Measurements from ENCODE around the gene UNC13C. TPM values are rescaled to one million over a fixed set of nuclear protein-coding genes. Genes with fewer than 3 reads are reported as not detected.

The UNC13C gene
- total and polyA plus RNA-seq, 2 donors (not counting 3 experiments of a cell fraction or from before 2014, with no cell fraction given): not detected

- H3K4me3 ChIP-seq (replicated peaks in 1 of 3; ENCODE audit: insufficient read depth in 1 of 3, low read depth in 1 of 3, low read length in 3 of 3): no peak overlapping the region
- no peaks in the 10 kb centered on the region for H3K36me3 ChIP-seq (ENCODE audit: control insufficient read depth in 2 of 2, extremely low read depth in 1 of 2, insufficient read depth in 2 of 2, low read length in 2 of 2)
- H3K9ac ChIP-seq (replicated peaks; ENCODE audit: extremely low read depth, insufficient read depth, low read length): no peak overlapping the region
- H3K9me3 ChIP-seq (replicated peaks; ENCODE audit: control insufficient read depth, insufficient read depth, low read length): no peaks in the 10 kb centered on the region
- no TSS peak for BruUV-seq (replicated peaks)
- H3K4me1 ChIP-seq (ENCODE audit: control insufficient read depth, extremely low read depth, insufficient read depth, low read length): no peaks in the 10 kb centered on the region
- H3K9me1 ChIP-seq (replicated peaks; ENCODE audit: control insufficient read depth, extremely low read depth, insufficient read depth, low read length): no peaks in the 10 kb centered on the region
- no peaks in the 10 kb centered on the region for H4K20me1 ChIP-seq (replicated peaks; ENCODE audit: control insufficient read depth, extremely low read depth, insufficient read depth, low read length)
- CTCF ChIA-PET: no interaction called here
- FAIRE-seq (no peak), DNase-seq (ENCODE audit: low read depth, low spot score) (no peak)
- dilution Hi-C loops (cut with MboI; ENCODE audit: extremely low pct_ligation_motif_present, low sequenced_read_pairs): no loop called here
- H2AFZ ChIP-seq (ENCODE audit: low read depth, low read length): no peak overlapping the region
- H3K79me2 ChIP-seq (ENCODE audit: control insufficient read depth, insufficient read depth, low read length): no peaks in the 10 kb centered on the region
- intact Hi-C loops (cut with micrococcal nuclease): no loop called here
- H3K4me2 ChIP-seq (ENCODE audit: insufficient read depth, low read length): no peak overlapping the region
- POLR2A ChIA-PET: no interaction called here
- no peak for TF ChIP-seq POLR2AphosphoS5 (IDR thresholded peaks at IDR 0.05; ENCODE audit: insufficient read depth, low read depth, low read length)
- no peak for TF ChIP-seq EZH2 (IDR thresholded peaks at IDR 0.05; ENCODE audit: borderline replicate concordance, low read depth, low read length, severe bottlenecking)
- no peak for TF ChIP-seq GATA2 (IDR thresholded peaks at IDR 0.05; ENCODE audit: insufficient read depth, insufficient read length, low read depth, low read length)
- TF ChIP-seq FOS (IDR thresholded peaks at IDR 0.05; ENCODE audit: borderline replicate concordance, insufficient read depth, low read length): no peak
- TF ChIP-seq JUN (IDR thresholded peaks at IDR 0.05; ENCODE audit: borderline replicate concordance, insufficient read depth, insufficient read length, low read depth): no peak
- no peak for TF ChIP-seq POLR2A (IDR thresholded peaks at IDR 0.05; ENCODE audit: low read depth, low read length)
- H3K27me3 ChIP-seq (ENCODE audit: control insufficient read depth in 2 of 2, insufficient read depth in 2 of 2, low read length in 2 of 2): no peaks in the 10 kb centered on the region
- no peak overlapping the region for H3K27ac ChIP-seq (ENCODE audit: insufficient read depth, low read depth, low read length)
These were observed 22.8 kb upstream of the UNC13C start for GRCh38 chr15:53955396-53955795.

GRCh38 chr15:53962646-53963561 lies 15.3 kb upstream of the UNC13C start:
- ChIA-PET CTCF (interaction anchor here (0.7 to 1.4 kb wide), 5 partner anchors 1145 to 1679 kb away, joined by 3 to 6 read pairs (median 4); no protein-coding TSS in a partner anchor), POLR2A (no interaction called here)
- Histone ChIP-seq H4K20me1 (replicated peaks; ENCODE audit: control insufficient read depth, extremely low read depth, insufficient read depth, low read length) (no peaks in the 10 kb centered on the region), H3K27ac (ENCODE audit: insufficient read depth, low read depth, low read length) (no peak overlapping the region), H3K79me2 (ENCODE audit: control insufficient read depth, insufficient read depth, low read length) (no peaks in the 10 kb centered on the region), H3K4me3 (replicated peaks in 1 of 3; ENCODE audit: insufficient read depth in 1 of 3, low read depth in 1 of 3, low read length in 3 of 3) (no peak overlapping the region), H3K36me3 (ENCODE audit: control insufficient read depth in 2 of 2, extremely low read depth in 1 of 2, insufficient read depth in 2 of 2, low read length in 2 of 2) (no peaks in the 10 kb centered on the region), H2AFZ (ENCODE audit: low read depth, low read length) (no peak overlapping the region), H3K9ac (replicated peaks; ENCODE audit: extremely low read depth, insufficient read depth, low read length) (no peak overlapping the region), H3K27me3 (ENCODE audit: control insufficient read depth in 2 of 2, insufficient read depth in 2 of 2, low read length in 2 of 2) (no peaks in the 10 kb centered on the region), H3K9me3 (replicated peaks; ENCODE audit: control insufficient read depth, insufficient read depth, low read length) (no peaks in the 10 kb centered on the region), H3K9me1 (replicated peaks; ENCODE audit: control insufficient read depth, extremely low read depth, insufficient read depth, low read length) (no peaks in the 10 kb centered on the region), H3K4me1 (ENCODE audit: control insufficient read depth, extremely low read depth, insufficient read depth, low read length) (no peaks in the 10 kb centered on the region), H3K4me2 (ENCODE audit: insufficient read depth, low read length) (no peak overlapping the region)
- TF ChIP-seq CTCF (IDR thresholded peaks at IDR 0.05; ENCODE audit: extremely low read depth in 1 of 2, insufficient read depth in 1 of 2, low read depth in 1 of 2, low read length in 2 of 2) (peak; percentile 22 to 42), EZH2 (IDR thresholded peaks at IDR 0.05; ENCODE audit: borderline replicate concordance, low read depth, low read length, severe bottlenecking) (no peak)
- dilution Hi-C loops (cut with MboI; ENCODE audit: extremely low pct_ligation_motif_present, low sequenced_read_pairs): no loop called here
- no peak for FAIRE-seq
- intact Hi-C loops (cut with micrococcal nuclease): loop anchor here (5.0 kb wide), 1 partner anchor 1329 kb away; no protein-coding TSS in a partner anchor
- no TSS peak for BruUV-seq (replicated peaks)
- peak; percentile 10 for DNase-seq (ENCODE audit: low read depth, low spot score)

Data from endothelial cell of umbilical vein (primary cell).